ENCODE measurements around the gene ARHGAP6. TPM values are rescaled to one million over a fixed set of nuclear protein-coding genes. Genes with fewer than 3 reads are reported as not detected.

ARHGAP6 gene
- total RNA-seq, 4 donors from 2014 or later = 0.64 to 9.5 (median 2.3) TPM

GRCh38 chrX:11287505-11287904 lies 378.2 kb downstream of the ARHGAP6 start:
- DNase-seq = no peak
- no peaks in the 10 kb centered on the region for H3K36me3 ChIP-seq
- H3K27me3 ChIP-seq = no peaks in the 10 kb centered on the region
- H3K4me1 ChIP-seq = no peaks in the 10 kb centered on the region
- H3K9me3 ChIP-seq = no peaks in the 10 kb centered on the region
- TF ChIP-seq POLR2A (IDR thresholded peaks at IDR 0.05) (no peak), CTCF (IDR thresholded peaks at IDR 0.05) (no peak)
- 14 to 20% methylated on average over 1 of the region's 1 CpG for WGBS, 2 donors
- intact Hi-C loops (cut with DNase I) = no loop called here
- H3K4me3 ChIP-seq = no peak overlapping the region
- H3K27ac ChIP-seq = no peak overlapping the region

- H3K27me3 ChIP-seq = no peaks in the 10 kb centered on the region
- no peak overlapping the region for H3K4me3 ChIP-seq
- TF ChIP-seq POLR2A (IDR thresholded peaks at IDR 0.05) (no peak), CTCF (IDR thresholded peaks at IDR 0.05) (no peak)
- 68 to 69% methylated on average over 3 of the region's 3 CpGs for WGBS, 2 donors
- H3K4me1 ChIP-seq = no peaks in the 10 kb centered on the region
- intact Hi-C loops (cut with DNase I) = no loop called here
- no peak for DNase-seq
- no peaks in the 10 kb centered on the region for H3K36me3 ChIP-seq
- no peak overlapping the region for H3K27ac ChIP-seq
- H3K9me3 ChIP-seq = no peaks in the 10 kb centered on the region
These were observed 380.1 kb downstream of the ARHGAP6 start for GRCh38 chrX:11285651-11286050.

- no peak overlapping the region for H3K27ac ChIP-seq
- 31 to 86% methylated on average over 1 to 2 of the region's 2 CpGs for WGBS, 2 donors
- no peaks in the 10 kb centered on the region for H3K9me3 ChIP-seq
- no peaks in the 10 kb centered on the region for H3K27me3 ChIP-seq
- no peak overlapping the region for H3K4me3 ChIP-seq
- no peaks in the 10 kb centered on the region for H3K36me3 ChIP-seq
- no peak for DNase-seq
- H3K4me1 ChIP-seq = no peaks in the 10 kb centered on the region
- intact Hi-C loops (cut with DNase I) = no loop called here
- TF ChIP-seq CTCF (IDR thresholded peaks at IDR 0.05) (no peak), POLR2A (IDR thresholded peaks at IDR 0.05) (no peak)
These were observed 383.7 kb downstream of the ARHGAP6 start for GRCh38 chrX:11282043-11282442.

- H3K27ac ChIP-seq = no peak overlapping the region
- H3K4me1 ChIP-seq = peaks cover 0 to 6% (median 0%) of the 10 kb centered on the region in 3 donors
- H3K9me3 ChIP-seq = no peaks in the 10 kb centered on the region
- H3K4me3 ChIP-seq = no peak overlapping the region
- DNase-seq = no peak
- no peaks in the 10 kb centered on the region for H3K27me3 ChIP-seq
- WGBS, 2 donors = 73 to 74% methylated on average over 1 of the region's 1 CpG
- no peak for TF ChIP-seq CTCF (IDR thresholded peaks at IDR 0.05)
- TF ChIP-seq POLR2A (IDR thresholded peaks at IDR 0.05) = no peak
- intact Hi-C loops (cut with DNase I) = no loop called here
- H3K36me3 ChIP-seq = no peaks in the 10 kb centered on the region
These were observed 392.2 kb downstream of the ARHGAP6 start for GRCh38 chrX:11273544-11273943.

- TF ChIP-seq CTCF (IDR thresholded peaks at IDR 0.05) = no peak
- no peak for TF ChIP-seq POLR2A (IDR thresholded peaks at IDR 0.05)
- no peaks in the 10 kb centered on the region for H3K36me3 ChIP-seq
- H3K27ac ChIP-seq = no peak overlapping the region
- intact Hi-C loops (cut with DNase I) = no loop called here
- H3K9me3 ChIP-seq = no peaks in the 10 kb centered on the region
- peaks cover 0 to 6% (median 0%) of the 10 kb centered on the region in 3 donors for H3K4me1 ChIP-seq
- WGBS, 2 donors = 79 to 83% methylated on average over 4 to 5 of the region's 5 CpGs
- no peak for DNase-seq
- no peaks in the 10 kb centered on the region for H3K27me3 ChIP-seq
- H3K4me3 ChIP-seq = no peak overlapping the region
These were observed 392.9 kb downstream of the ARHGAP6 start for GRCh38 chrX:11272863-11273262.
